NOMO-1 treated with dmso at 0.1 percent for 144 hours (cell line): Measurements from ENCODE around the gene NFKBIB.
A peak's percentile ranks its signal among the peaks of the same experiment; 100 is the strongest.

ENCODE experiments used
- DNase-seq: peaks from one replicate; lab custom pipeline; 2025; ENCODE audit not compliant: unreplicated experiment; lab: John Stamatoyannopoulos, UW

The NFKBIB gene

GRCh38 chr19:38952395-38953165 is 52.8 kb downstream of the NFKBIB start:
- peak; percentile 31 for DNase-seq

- no peak for DNase-seq
These were observed 53.9 kb downstream of the NFKBIB start for GRCh38 chr19:38953677-38954076.

GRCh38 chr19:38956264-38956663 is 56.5 kb downstream of the NFKBIB start:
- no peak for DNase-seq

DNA sequence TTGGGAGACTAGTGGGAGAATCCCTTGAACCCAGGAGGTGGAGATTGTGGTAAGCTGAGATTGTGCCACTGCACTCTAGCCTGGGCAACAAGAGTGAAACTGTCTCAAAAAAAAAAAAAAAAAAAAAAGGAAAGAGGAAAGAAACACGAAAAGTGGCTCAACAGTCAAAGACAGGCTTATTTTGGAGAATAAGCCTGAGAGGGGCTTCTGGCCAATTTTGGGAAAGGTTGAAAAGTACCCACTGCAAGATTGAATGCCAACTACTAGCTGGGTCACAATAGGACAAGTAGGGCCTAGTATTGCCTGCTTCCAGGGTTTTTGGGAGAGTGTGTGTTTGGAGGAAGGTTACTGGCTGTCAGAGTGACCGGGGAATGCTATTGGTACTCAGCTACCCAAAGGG is 58.5 kb downstream of the NFKBIB start:
- DNase-seq: no peak
